ENCODE results near the gene AVEN. TPM values are rescaled to one million over a fixed set of nuclear protein-coding genes. Genes with fewer than 3 reads are reported as not detected.
"Not testable (repeated sequence)": the region's sequence is repeated elsewhere in the genome, so short reads cannot be mapped to it uniquely, and the experiment has no call there.

AVEN gene
- total RNA-seq, 1 donor from 2014 or later: 16.2 TPM

- H3K27ac ChIP-seq (ENCODE audit: low read depth, low read length): no peak overlapping the region
- no peaks in the 10 kb centered on the region for H3K36me3 ChIP-seq (ENCODE audit: control insufficient read depth in 3 of 3, insufficient read depth in 3 of 3, low read length in 3 of 3)
- no peaks in the 10 kb centered on the region for H3K4me1 ChIP-seq (ENCODE audit: control insufficient read depth in 3 of 3, insufficient read depth in 3 of 3, low read length in 3 of 3)
- H3K4me3 ChIP-seq (ENCODE audit: low read length in 3 of 3): no peak overlapping the region
- no peaks in the 10 kb centered on the region for H3K9me3 ChIP-seq (ENCODE audit: control insufficient read depth in 3 of 3, low read length in 3 of 3)
- no peak overlapping the region for H3K9ac ChIP-seq (ENCODE audit: low read depth in 1 of 3, low read length in 3 of 3)
- no peaks in the 10 kb centered on the region for H3K27me3 ChIP-seq (ENCODE audit: control insufficient read depth in 3 of 3, insufficient read depth in 3 of 3, low read length in 3 of 3)
These were observed 20.9 kb upstream of the AVEN start for GRCh38 chr15:34059946-34060345.

GRCh38 chr15:34059476-34059875 is 20.5 kb upstream of the AVEN start:
- no peak overlapping the region for H3K9ac ChIP-seq (ENCODE audit: low read depth in 1 of 3, low read length in 3 of 3)
- H3K4me3 ChIP-seq (ENCODE audit: low read length in 3 of 3): no peak overlapping the region
- H3K36me3 ChIP-seq (ENCODE audit: control insufficient read depth in 3 of 3, insufficient read depth in 3 of 3, low read length in 3 of 3): no peaks in the 10 kb centered on the region
- H3K9me3 ChIP-seq (ENCODE audit: control insufficient read depth in 3 of 3, low read length in 3 of 3): no peaks in the 10 kb centered on the region
- H3K27me3 ChIP-seq (ENCODE audit: control insufficient read depth in 3 of 3, insufficient read depth in 3 of 3, low read length in 3 of 3): no peaks in the 10 kb centered on the region
- H3K4me1 ChIP-seq (ENCODE audit: control insufficient read depth in 3 of 3, insufficient read depth in 3 of 3, low read length in 3 of 3): no peaks in the 10 kb centered on the region
- H3K27ac ChIP-seq (ENCODE audit: low read depth, low read length): no peak overlapping the region

DNA sequence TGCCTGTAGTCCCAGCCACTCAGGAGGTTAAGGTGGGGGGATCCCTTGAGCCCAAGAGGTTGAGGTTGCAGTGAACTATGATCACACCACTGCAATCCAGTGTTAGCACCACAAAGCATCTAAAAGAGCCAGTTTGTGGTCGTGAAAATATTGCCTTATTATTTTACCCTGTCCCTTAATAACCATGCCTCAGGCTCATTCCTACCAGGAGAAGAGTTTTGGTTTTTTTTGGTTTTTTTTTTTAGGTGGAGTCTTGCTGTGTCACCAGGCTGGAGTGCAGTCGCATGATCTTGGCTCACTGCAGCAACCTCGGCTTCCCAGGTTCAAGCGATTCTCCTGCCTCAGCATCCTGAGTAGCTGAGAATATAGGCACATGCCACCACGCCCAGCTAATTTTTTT is 17.9 kb upstream of the AVEN start:
- Histone ChIP-seq H3K9me3 (ENCODE audit: control insufficient read depth in 3 of 3, low read length in 3 of 3) (no peaks in the 10 kb centered on the region), H3K27me3 (ENCODE audit: control insufficient read depth in 3 of 3, insufficient read depth in 3 of 3, low read length in 3 of 3) (no peaks in the 10 kb centered on the region), H3K9ac (ENCODE audit: low read depth in 1 of 3, low read length in 3 of 3) (no peak overlapping the region), H3K4me1 (ENCODE audit: control insufficient read depth in 3 of 3, insufficient read depth in 3 of 3, low read length in 3 of 3) (no peaks in the 10 kb centered on the region), H3K27ac (ENCODE audit: low read depth, low read length) (no peak overlapping the region), H3K4me3 (ENCODE audit: low read length in 3 of 3) (no peak overlapping the region), H3K36me3 (ENCODE audit: control insufficient read depth in 3 of 3, insufficient read depth in 3 of 3, low read length in 3 of 3) (no peaks in the 10 kb centered on the region)

DNA sequence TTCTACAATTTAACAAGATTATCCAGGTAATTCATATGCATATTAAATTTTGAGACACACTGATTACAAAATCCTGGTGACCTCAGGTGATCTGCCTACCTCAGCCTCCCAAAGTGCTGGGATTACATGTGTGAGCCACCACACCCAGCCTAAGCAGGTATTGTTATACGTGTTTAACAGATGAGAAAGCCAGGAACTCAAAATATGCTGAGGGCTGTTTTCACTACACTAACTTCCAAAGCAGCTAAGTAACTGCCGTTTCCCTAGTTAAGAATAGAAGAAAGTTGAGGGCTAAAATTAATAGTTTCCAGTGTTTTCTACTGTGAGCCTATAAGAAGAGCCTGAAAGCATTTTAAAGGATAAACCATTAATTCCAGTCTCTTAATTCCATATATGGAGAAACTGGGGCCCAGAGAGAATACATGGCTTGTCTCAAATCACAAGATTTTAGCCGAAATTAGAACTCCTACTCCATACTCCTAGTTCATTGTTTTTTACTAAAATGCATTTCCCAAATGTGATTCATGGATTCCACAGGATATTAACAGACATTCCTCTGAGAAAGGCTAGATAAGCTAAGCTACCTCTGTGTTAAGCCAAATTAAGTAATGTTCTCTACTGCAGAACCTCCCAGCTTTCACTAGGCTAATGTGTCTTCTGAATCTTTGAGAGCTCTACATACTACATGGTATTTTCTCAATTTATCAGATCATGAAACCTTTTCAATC is 17.0 kb upstream of the AVEN start:
- H3K27me3 ChIP-seq (ENCODE audit: control insufficient read depth in 3 of 3, insufficient read depth in 3 of 3, low read length in 3 of 3): no peaks in the 10 kb centered on the region
- no peaks in the 10 kb centered on the region for H3K9me3 ChIP-seq (ENCODE audit: control insufficient read depth in 3 of 3, low read length in 3 of 3)
- H3K27ac ChIP-seq (ENCODE audit: low read depth, low read length): no peak overlapping the region
- H3K9ac ChIP-seq (ENCODE audit: low read depth in 1 of 3, low read length in 3 of 3): no peak overlapping the region
- no peaks in the 10 kb centered on the region for H3K4me1 ChIP-seq (ENCODE audit: control insufficient read depth in 3 of 3, insufficient read depth in 3 of 3, low read length in 3 of 3)
- H3K4me3 ChIP-seq (ENCODE audit: low read length in 3 of 3): no peak overlapping the region
- no peaks in the 10 kb centered on the region for H3K36me3 ChIP-seq (ENCODE audit: control insufficient read depth in 3 of 3, insufficient read depth in 3 of 3, low read length in 3 of 3)

DNA sequence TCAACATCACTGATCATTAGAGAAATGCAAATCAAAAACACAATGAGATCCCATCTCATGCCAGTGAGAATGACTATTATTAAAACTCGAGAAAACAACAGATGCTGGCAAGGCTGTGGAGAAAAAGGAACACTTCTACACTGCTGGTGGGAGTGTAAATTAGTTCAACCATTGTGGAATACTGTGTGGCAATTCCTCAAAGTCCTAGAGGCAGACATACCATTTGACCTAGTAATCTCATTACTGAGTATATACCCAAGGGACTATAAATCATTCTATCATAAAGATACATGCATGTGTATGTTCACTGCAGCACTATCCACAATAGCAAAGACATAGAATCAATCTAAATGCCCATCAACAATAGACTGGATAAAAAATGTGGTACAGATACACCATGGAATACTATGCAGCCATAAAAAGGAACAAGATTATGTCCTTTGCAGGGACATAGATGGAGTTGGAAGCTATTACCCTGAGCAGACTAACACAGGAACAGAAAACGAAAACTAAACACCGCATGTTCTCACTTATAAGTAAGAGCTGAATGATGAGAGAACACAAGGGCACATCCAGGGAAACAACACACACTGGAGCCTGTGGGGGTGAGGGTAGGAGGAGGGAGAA is 15.2 kb upstream of the AVEN start:
- Histone ChIP-seq H3K9me3 (ENCODE audit: control insufficient read depth in 3 of 3, low read length in 3 of 3) (peaks cover 0 to 2% (median 0%) of the 10 kb centered on the region in 3 donors), H3K4me3 (ENCODE audit: low read length in 3 of 3) (no peak overlapping the region), H3K4me1 (ENCODE audit: control insufficient read depth in 3 of 3, insufficient read depth in 3 of 3, low read length in 3 of 3) (no peaks in the 10 kb centered on the region), H3K36me3 (ENCODE audit: control insufficient read depth in 3 of 3, insufficient read depth in 3 of 3, low read length in 3 of 3) (no peaks in the 10 kb centered on the region), H3K27ac (ENCODE audit: low read depth, low read length) (no peak overlapping the region), H3K27me3 (ENCODE audit: control insufficient read depth in 3 of 3, insufficient read depth in 3 of 3, low read length in 3 of 3) (no peaks in the 10 kb centered on the region), H3K9ac (ENCODE audit: low read depth in 1 of 3, low read length in 3 of 3) (no peak overlapping the region)

GRCh38 chr15:34050385-34050784 is 11.4 kb upstream of the AVEN start:
- not testable (repeated sequence) for H3K4me1 ChIP-seq (ENCODE audit: control insufficient read depth in 3 of 3, insufficient read depth in 3 of 3, low read length in 3 of 3); H3K4me3 ChIP-seq (ENCODE audit: low read length in 3 of 3); H3K36me3 ChIP-seq (ENCODE audit: control insufficient read depth in 3 of 3, insufficient read depth in 3 of 3, low read length in 3 of 3); H3K9me3 ChIP-seq (ENCODE audit: control insufficient read depth in 3 of 3, low read length in 3 of 3); H3K27ac ChIP-seq (ENCODE audit: low read depth, low read length); H3K27me3 ChIP-seq (ENCODE audit: control insufficient read depth in 3 of 3, insufficient read depth in 3 of 3, low read length in 3 of 3); H3K9ac ChIP-seq (ENCODE audit: low read depth in 1 of 3, low read length in 3 of 3)

- H3K9me3 ChIP-seq (ENCODE audit: control insufficient read depth in 3 of 3, low read length in 3 of 3): peaks cover 0 to 2% (median 0%) of the 10 kb centered on the region in 3 donors
- H3K36me3 ChIP-seq (ENCODE audit: control insufficient read depth in 3 of 3, insufficient read depth in 3 of 3, low read length in 3 of 3): no peaks in the 10 kb centered on the region
- H3K9ac ChIP-seq (ENCODE audit: low read depth in 1 of 3, low read length in 3 of 3): no peak overlapping the region
- H3K27ac ChIP-seq (ENCODE audit: low read depth, low read length): no peak overlapping the region
- H3K4me3 ChIP-seq (ENCODE audit: low read length in 3 of 3): no peak overlapping the region
- no peaks in the 10 kb centered on the region for H3K27me3 ChIP-seq (ENCODE audit: control insufficient read depth in 3 of 3, insufficient read depth in 3 of 3, low read length in 3 of 3)
- no peaks in the 10 kb centered on the region for H3K4me1 ChIP-seq (ENCODE audit: control insufficient read depth in 3 of 3, insufficient read depth in 3 of 3, low read length in 3 of 3)
These were observed 10.1 kb upstream of the AVEN start for GRCh38 chr15:34049112-34049511.

GRCh38 chr15:34047893-34048775 is 9.1 kb upstream of the AVEN start:
- H3K9me3 ChIP-seq (ENCODE audit: control insufficient read depth in 3 of 3, low read length in 3 of 3): peaks cover 0 to 2% (median 0%) of the 10 kb centered on the region in 3 donors
- H3K36me3 ChIP-seq (ENCODE audit: control insufficient read depth in 3 of 3, insufficient read depth in 3 of 3, low read length in 3 of 3): no peaks in the 10 kb centered on the region
- H3K27ac ChIP-seq (ENCODE audit: low read depth, low read length): no peak overlapping the region
- no peaks in the 10 kb centered on the region for H3K4me1 ChIP-seq (ENCODE audit: control insufficient read depth in 3 of 3, insufficient read depth in 3 of 3, low read length in 3 of 3)
- no peak overlapping the region for H3K4me3 ChIP-seq (ENCODE audit: low read length in 3 of 3)
- H3K27me3 ChIP-seq (ENCODE audit: control insufficient read depth in 3 of 3, insufficient read depth in 3 of 3, low read length in 3 of 3): no peaks in the 10 kb centered on the region
- H3K9ac ChIP-seq (ENCODE audit: low read depth in 1 of 3, low read length in 3 of 3): no peak overlapping the region

DNA sequence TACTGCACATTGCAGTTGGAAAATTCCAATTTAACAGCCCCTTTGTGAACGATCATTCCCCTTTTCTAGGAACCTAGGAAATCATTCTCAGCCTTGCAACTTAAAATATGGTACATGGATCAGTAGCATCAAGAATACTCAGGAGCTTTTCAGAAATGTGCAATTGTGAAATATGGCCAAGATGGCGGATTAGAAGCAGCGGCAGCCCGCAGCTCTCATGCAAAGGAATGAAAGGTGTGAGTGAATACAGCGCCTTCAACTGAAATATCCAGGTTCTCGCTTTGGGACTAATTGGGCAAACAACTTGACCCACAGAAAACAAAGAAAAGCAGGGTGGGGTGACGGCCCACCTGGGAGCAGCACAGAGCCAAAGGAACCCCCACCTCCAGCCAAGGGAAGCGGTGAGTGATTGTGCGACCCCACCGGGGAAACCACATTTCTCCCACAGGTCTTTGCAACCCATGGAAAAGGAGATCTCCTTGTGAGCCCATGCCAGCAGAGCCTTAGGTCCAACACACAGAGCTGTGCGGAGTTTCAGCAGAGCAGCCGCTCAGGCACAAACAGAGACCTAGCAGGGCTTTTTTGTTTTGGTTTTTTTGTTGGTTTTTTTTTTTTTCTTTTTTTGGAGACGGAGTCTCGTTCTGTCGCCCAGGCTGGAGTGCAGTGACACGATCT is 7.6 kb upstream of the AVEN start:
- Histone ChIP-seq H3K9me3 (ENCODE audit: control insufficient read depth in 3 of 3, low read length in 3 of 3) (peaks cover 0 to 2% (median 0%) of the 10 kb centered on the region in 3 donors), H3K9ac (ENCODE audit: low read depth in 1 of 3, low read length in 3 of 3) (no peak overlapping the region)

More for the DNA sequence above, 7.6 kb upstream of the AVEN start:
- H3K4me1 ChIP-seq (ENCODE audit: control insufficient read depth in 3 of 3, insufficient read depth in 3 of 3, low read length in 3 of 3): no peaks in the 10 kb centered on the region
- H3K27ac ChIP-seq (ENCODE audit: low read depth, low read length): no peak overlapping the region
- H3K36me3 ChIP-seq (ENCODE audit: control insufficient read depth in 3 of 3, insufficient read depth in 3 of 3, low read length in 3 of 3): no peaks in the 10 kb centered on the region
- H3K27me3 ChIP-seq (ENCODE audit: control insufficient read depth in 3 of 3, insufficient read depth in 3 of 3, low read length in 3 of 3): no peaks in the 10 kb centered on the region
- H3K4me3 ChIP-seq (ENCODE audit: low read length in 3 of 3): no peak overlapping the region
